ENCODE data around the gene RABEP1.

The RABEP1 gene

DNA sequence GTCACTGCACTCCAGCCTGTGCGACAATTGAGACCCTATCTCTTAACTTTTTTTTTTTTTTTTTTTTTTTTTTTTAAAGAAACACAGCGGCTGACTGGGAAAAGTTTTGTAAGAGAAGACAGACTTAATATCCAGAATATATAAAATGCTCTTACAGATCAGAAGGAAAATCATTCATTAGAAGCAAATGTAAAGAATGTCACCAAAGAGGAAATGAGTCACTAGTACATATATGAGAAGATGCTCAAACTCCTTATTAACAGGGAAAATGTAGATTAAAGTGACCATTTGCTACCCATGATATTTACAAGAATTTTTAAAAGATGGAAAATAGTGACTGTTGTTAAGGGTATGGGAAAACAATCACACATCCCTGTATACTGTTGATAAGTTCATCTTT is 48.9 kb downstream of the RABEP1 start:
- TF ChIP-seq OSR1 (CRISPR knock-in tag; IDR thresholded peaks at IDR 0.05) (no peak), ZNF565 (CRISPR knock-in tag; conservative IDR thresholded peaks at IDR 0.05; ENCODE audit: low read depth) (no peak), ZNF70 (CRISPR knock-in tag; IDR thresholded peaks at IDR 0.05) (no peak), ZFP3 (CRISPR knock-in tag; IDR thresholded peaks at IDR 0.05) (no peak), BACH2 (CRISPR knock-in tag; IDR thresholded peaks at IDR 0.05; ENCODE audit: borderline replicate concordance) (no peak), ARNTL (CRISPR knock-in tag; IDR thresholded peaks at IDR 0.05; ENCODE audit: borderline replicate concordance, low read depth) (no peak), SNAI2 (CRISPR knock-in tag; IDR thresholded peaks at IDR 0.05) (no peak), CSRNP3 (CRISPR knock-in tag; IDR thresholded peaks at IDR 0.05) (no peak), RARB (CRISPR knock-in tag; IDR thresholded peaks at IDR 0.05) (no peak), ZFP30 (CRISPR knock-in tag; IDR thresholded peaks at IDR 0.05) (no peak), ESRRG (CRISPR knock-in tag; IDR thresholded peaks at IDR 0.05) (no peak), CSDC2 (CRISPR knock-in tag; IDR thresholded peaks at IDR 0.05) (no peak), TOX (CRISPR knock-in tag; IDR thresholded peaks at IDR 0.05; ENCODE audit: borderline replicate concordance) (no peak), TCF4 (CRISPR knock-in tag; IDR thresholded peaks at IDR 0.05; ENCODE audit: borderline replicate concordance) (no peak), ISL1 (CRISPR knock-in tag; IDR thresholded peaks at IDR 0.05) (no peak)
- TF ChIP-seq, protein P1, sequence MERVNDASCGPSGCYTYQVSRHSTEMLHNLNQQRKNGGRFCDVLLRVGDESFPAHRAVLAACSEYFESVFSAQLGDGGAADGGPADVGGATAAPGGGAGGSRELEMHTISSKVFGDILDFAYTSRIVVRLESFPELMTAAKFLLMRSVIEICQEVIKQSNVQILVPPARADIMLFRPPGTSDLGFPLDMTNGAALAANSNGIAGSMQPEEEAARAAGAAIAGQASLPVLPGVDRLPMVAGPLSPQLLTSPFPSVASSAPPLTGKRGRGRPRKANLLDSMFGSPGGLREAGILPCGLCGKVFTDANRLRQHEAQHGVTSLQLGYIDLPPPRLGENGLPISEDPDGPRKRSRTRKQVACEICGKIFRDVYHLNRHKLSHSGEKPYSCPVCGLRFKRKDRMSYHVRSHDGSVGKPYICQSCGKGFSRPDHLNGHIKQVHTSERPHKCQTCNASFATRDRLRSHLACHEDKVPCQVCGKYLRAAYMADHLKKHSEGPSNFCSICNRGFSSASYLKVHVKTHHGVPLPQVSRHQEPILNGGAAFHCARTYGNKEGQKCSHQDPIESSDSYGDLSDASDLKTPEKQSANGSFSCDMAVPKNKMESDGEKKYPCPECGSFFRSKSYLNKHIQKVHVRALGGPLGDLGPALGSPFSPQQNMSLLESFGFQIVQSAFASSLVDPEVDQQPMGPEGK (CRISPR knock-in tag; IDR thresholded peaks at IDR 0.05; ENCODE audit: borderline replicate concordance) = no peak
- TF ChIP-seq, protein P2, sequence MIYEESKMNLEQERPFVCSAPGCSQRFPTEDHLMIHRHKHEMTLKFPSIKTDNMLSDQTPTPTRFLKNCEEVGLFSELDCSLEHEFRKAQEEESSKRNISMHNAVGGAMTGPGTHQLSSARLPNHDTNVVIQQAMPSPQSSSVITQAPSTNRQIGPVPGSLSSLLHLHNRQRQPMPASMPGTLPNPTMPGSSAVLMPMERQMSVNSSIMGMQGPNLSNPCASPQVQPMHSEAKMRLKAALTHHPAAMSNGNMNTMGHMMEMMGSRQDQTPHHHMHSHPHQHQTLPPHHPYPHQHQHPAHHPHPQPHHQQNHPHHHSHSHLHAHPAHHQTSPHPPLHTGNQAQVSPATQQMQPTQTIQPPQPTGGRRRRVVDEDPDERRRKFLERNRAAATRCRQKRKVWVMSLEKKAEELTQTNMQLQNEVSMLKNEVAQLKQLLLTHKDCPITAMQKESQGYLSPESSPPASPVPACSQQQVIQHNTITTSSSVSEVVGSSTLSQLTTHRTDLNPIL (CRISPR knock-in tag; IDR thresholded peaks at IDR 0.05; ENCODE audit: low read depth) = no peak
- TF ChIP-seq, protein P3, sequence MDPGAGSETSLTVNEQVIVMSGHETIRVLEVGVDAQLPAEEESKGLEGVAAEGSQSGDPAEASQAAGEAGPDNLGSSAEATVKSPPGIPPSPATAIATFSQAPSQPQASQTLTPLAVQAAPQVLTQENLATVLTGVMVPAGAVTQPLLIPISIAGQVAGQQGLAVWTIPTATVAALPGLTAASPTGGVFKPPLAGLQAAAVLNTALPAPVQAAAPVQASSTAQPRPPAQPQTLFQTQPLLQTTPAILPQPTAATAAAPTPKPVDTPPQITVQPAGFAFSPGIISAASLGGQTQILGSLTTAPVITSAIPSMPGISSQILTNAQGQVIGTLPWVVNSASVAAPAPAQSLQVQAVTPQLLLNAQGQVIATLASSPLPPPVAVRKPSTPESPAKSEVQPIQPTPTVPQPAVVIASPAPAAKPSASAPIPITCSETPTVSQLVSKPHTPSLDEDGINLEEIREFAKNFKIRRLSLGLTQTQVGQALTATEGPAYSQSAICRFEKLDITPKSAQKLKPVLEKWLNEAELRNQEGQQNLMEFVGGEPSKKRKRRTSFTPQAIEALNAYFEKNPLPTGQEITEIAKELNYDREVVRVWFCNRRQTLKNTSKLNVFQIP (CRISPR knock-in tag; IDR thresholded peaks at IDR 0.05; ENCODE audit: borderline replicate concordance, low read depth) = no peak
- ATAC-seq = no peak

DNA sequence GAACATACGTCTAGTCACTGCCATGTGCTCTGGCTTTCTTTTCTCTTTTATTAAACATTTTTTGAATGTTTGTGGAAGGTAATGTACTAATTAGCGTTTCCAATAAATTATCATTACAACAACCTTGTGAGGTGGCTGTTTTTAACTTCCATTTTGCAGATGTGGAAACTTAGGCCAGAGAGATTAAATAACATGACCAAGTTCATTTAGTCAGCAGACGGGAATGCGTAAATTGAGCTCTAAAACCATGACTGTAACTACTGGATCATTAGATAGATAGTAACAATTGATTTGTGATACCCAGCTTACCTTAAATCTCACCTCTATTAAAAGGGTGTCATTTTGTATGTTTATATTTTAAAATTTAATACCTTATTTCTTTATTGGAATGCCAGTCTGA is 49.4 kb downstream of the RABEP1 start:
- ATAC-seq = no peak
- TF ChIP-seq CSRNP3 (CRISPR knock-in tag; IDR thresholded peaks at IDR 0.05) (no peak), ESRRG (CRISPR knock-in tag; IDR thresholded peaks at IDR 0.05) (no peak), ZNF565 (CRISPR knock-in tag; conservative IDR thresholded peaks at IDR 0.05; ENCODE audit: low read depth) (no peak), TOX (CRISPR knock-in tag; IDR thresholded peaks at IDR 0.05; ENCODE audit: borderline replicate concordance) (no peak), GLIS3 (CRISPR knock-in tag; IDR thresholded peaks at IDR 0.05) (no peak), RARB (CRISPR knock-in tag; IDR thresholded peaks at IDR 0.05) (no peak)
- TF ChIP-seq, protein P2 (CRISPR knock-in tag; IDR thresholded peaks at IDR 0.05; ENCODE audit: low read depth) = no peak

DNA sequence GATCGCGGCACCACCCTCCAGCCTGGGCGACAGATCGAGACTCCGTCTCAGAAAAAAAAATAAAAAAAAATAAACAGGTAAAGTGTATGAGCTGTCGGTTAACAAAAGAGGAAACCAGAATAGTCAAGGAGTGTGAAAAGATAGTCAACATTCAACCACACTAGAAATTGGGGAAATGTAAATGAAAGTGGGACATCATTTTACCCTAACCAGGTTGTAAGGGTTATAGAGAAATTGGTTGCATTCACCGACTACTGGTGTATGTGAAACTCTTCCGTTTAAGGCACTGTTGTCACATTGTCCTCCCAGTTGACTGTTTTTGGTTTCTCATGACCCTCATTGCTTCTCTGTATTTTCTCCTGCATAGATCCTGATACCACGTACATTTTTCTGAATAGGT is 62.8 kb downstream of the RABEP1 start:
- no peak for ATAC-seq

More for the DNA sequence above, 62.8 kb downstream of the RABEP1 start:
- TF ChIP-seq CSDC2 (CRISPR knock-in tag; IDR thresholded peaks at IDR 0.05) (no peak), RARB (CRISPR knock-in tag; IDR thresholded peaks at IDR 0.05) (no peak), SNAI2 (CRISPR knock-in tag; IDR thresholded peaks at IDR 0.05) (no peak)

Measured in SK-N-SH treated with all-trans-retinoic acid at 6 μM for 48 hours (cell line).